Measurements from ENCODE around the gene CLCN1.

DNA sequence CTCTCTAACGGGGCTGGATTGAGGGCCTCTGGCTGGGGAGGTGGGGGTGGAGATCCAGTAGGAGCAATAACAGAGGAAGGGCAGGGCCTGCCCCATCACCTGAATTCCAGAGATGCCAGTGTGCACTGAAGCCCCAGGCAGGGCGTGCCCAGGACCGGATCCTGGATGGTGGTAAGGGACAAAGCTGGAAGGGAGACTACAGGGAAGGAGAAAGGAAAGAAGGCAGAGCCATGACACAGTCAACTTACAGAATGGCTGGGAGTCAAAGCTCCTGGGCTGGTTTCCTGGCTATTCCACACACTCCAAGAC, 30.5 kb upstream of the CLCN1 start:
- TF ChIP-seq, protein P1, sequence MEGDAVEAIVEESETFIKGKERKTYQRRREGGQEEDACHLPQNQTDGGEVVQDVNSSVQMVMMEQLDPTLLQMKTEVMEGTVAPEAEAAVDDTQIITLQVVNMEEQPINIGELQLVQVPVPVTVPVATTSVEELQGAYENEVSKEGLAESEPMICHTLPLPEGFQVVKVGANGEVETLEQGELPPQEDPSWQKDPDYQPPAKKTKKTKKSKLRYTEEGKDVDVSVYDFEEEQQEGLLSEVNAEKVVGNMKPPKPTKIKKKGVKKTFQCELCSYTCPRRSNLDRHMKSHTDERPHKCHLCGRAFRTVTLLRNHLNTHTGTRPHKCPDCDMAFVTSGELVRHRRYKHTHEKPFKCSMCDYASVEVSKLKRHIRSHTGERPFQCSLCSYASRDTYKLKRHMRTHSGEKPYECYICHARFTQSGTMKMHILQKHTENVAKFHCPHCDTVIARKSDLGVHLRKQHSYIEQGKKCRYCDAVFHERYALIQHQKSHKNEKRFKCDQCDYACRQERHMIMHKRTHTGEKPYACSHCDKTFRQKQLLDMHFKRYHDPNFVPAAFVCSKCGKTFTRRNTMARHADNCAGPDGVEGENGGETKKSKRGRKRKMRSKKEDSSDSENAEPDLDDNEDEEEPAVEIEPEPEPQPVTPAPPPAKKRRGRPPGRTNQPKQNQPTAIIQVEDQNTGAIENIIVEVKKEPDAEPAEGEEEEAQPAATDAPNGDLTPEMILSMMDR (IDR thresholded peaks at IDR 0.05; ENCODE audit: insufficient read depth, low read length), result no peak
- TF ChIP-seq, protein P2, sequence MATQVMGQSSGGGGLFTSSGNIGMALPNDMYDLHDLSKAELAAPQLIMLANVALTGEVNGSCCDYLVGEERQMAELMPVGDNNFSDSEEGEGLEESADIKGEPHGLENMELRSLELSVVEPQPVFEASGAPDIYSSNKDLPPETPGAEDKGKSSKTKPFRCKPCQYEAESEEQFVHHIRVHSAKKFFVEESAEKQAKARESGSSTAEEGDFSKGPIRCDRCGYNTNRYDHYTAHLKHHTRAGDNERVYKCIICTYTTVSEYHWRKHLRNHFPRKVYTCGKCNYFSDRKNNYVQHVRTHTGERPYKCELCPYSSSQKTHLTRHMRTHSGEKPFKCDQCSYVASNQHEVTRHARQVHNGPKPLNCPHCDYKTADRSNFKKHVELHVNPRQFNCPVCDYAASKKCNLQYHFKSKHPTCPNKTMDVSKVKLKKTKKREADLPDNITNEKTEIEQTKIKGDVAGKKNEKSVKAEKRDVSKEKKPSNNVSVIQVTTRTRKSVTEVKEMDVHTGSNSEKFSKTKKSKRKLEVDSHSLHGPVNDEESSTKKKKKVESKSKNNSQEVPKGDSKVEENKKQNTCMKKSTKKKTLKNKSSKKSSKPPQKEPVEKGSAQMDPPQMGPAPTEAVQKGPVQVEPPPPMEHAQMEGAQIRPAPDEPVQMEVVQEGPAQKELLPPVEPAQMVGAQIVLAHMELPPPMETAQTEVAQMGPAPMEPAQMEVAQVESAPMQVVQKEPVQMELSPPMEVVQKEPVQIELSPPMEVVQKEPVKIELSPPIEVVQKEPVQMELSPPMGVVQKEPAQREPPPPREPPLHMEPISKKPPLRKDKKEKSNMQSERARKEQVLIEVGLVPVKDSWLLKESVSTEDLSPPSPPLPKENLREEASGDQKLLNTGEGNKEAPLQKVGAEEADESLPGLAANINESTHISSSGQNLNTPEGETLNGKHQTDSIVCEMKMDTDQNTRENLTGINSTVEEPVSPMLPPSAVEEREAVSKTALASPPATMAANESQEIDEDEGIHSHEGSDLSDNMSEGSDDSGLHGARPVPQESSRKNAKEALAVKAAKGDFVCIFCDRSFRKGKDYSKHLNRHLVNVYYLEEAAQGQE (IDR thresholded peaks at IDR 0.05; ENCODE audit: insufficient replicate concordance, low read depth), result no peak

All from HL-60 (cell line).